HFF-Myc (cell line): ENCODE data around the gene CHTF18.

ENCODE experiments used
- DNase-seq: peaks from one replicate; pipeline ENCODE4 v3.0.0-alpha.2; 2011; ENCODE audit warnings: low read depth; ENCODE audit errors: extremely low read depth
- H3K4me3 ChIP-seq: replicated peaks from 2 replicates; pipeline ENCODE4 v1.5.1; 2011; ENCODE audit warnings: low read depth, mild to moderate bottlenecking, control low read depth, low read length
- TF ChIP-seq, protein P1 (sequence below): IDR thresholded peaks from 2 replicates; pipeline ENCODE4 v1.5.1; 2012; ENCODE audit warnings: mild to moderate bottlenecking, low read depth, low read length, control low read depth; ENCODE audit errors: missing control alignments

The CHTF18 gene

DNA sequence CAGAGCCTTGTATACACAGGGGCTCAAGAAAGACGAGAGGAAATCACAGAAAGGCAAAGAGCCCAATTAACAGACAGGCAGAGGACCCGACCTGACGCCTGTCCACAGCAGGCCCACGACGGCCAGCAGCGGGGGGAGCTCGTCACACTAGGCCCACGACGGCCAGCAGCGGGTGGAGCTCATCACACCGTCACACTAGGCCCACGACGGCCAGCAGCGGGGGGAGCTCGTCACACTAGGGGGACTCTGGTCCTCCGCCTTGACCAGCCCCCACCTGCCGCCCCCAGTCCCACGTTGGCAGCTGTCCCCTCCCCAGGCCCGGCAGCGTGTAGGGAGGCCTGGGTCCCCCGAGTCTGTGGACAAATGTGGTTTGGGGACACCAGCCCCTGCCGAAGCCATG lies 35.8 kb downstream of the CHTF18 start:
- no peak overlapping the region for H3K4me3 ChIP-seq
- TF ChIP-seq, protein P1, sequence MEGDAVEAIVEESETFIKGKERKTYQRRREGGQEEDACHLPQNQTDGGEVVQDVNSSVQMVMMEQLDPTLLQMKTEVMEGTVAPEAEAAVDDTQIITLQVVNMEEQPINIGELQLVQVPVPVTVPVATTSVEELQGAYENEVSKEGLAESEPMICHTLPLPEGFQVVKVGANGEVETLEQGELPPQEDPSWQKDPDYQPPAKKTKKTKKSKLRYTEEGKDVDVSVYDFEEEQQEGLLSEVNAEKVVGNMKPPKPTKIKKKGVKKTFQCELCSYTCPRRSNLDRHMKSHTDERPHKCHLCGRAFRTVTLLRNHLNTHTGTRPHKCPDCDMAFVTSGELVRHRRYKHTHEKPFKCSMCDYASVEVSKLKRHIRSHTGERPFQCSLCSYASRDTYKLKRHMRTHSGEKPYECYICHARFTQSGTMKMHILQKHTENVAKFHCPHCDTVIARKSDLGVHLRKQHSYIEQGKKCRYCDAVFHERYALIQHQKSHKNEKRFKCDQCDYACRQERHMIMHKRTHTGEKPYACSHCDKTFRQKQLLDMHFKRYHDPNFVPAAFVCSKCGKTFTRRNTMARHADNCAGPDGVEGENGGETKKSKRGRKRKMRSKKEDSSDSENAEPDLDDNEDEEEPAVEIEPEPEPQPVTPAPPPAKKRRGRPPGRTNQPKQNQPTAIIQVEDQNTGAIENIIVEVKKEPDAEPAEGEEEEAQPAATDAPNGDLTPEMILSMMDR = no peak
- no peak for DNase-seq

DNA sequence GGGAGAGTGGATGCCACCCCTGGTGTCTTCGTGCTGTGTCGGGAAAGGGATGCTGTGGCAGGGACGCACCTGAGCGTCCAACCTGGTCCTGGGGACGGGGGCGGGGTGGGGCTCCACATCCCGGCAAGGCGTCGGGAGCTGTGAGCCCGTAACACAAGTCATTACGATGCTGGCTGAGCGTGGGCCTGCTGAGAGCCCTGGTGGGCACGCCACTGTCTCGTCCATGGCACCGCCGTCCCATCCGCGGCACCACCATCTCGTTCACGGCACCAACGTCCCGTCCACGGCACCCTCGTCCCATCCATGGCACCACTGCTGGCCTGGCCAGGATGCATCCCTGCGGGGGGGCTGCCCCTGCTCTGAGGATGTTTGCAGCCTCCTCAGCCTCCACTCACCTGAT lies 36.2 kb downstream of the CHTF18 start:
- no peak for DNase-seq
- H3K4me3 ChIP-seq = no peak overlapping the region
- TF ChIP-seq, protein P1 = no peak

DNA sequence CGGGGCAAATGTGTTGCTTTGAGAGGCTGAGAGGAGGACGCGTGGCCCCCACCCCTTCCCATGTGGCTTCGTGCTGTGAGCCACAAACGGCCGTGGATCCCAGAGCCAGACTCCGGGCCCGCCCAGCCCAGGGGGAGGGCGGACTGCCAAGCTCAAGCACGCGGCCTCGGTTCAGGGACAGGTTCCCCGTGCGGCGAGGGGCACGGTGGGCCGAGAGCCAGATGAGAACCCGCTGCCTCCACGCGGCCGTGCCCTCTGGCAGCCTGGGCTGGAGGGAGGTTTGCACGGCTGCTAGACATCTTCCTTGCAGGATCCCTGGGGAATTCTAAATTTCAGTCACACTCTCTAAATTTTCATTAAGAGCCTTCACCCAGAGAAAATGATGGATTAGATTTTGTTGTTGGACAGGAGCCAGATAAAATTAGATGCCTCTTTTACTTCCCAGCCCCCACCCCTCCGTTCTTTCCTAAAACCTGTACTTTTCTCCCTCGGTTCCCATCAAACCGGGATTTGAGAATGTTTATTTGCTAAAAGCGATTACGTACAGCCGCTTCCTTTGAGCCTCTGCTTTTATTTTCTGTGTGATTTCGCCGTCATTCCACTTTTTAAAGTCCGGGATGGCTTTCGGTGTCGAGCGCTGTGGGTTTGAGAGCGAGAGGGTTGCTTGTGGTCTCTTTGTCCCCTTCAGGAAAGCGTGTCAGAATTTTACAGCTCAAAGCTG lies 37.1 kb downstream of the CHTF18 start:
- TF ChIP-seq, protein P1 = no peak
- H3K4me3 ChIP-seq = no peak overlapping the region
- no peak for DNase-seq

DNA sequence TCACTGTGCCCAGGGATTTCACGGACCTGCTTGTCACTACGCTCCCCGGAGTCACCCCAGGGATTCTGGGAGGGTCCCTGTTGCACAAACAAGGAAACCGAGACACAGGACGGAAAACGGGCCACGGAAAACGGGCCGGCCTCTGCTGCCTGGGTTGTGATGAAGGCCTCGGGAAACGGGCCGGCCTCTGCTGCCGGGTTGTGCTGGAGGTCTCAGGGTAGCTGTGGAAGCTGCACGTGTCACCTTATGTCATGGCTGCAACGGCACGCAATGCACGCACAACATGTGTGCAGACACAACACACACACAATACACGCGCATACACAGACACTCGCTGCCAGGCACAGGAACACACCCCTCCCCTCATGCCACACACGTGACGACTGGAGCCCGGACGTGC lies 39.1 kb downstream of the CHTF18 start:
- TF ChIP-seq, protein P1 = no peak
- no peak overlapping the region for H3K4me3 ChIP-seq
- no peak for DNase-seq

DNA sequence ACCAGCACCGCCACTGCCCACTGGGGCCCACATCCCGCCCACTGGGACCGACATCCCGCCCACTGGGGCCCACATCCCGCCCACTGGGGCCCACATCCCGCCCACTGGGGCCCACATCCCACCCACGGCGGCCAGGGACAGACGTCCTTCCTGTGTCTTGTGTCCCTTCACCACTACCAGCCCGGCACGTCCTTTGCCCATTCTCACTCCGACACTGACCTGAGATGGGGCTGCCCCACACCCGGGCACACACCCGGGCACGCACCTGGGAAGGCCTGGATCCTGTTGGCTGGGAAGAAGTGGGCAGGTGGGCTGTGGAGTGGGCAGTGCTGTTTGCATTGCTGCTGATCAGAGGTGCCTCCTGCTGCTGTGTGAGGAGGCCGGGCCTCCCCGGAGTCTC lies 40.5 kb downstream of the CHTF18 start:
- DNase-seq = no peak
- no peak overlapping the region for H3K4me3 ChIP-seq
- TF ChIP-seq, protein P1 = no peak

DNA sequence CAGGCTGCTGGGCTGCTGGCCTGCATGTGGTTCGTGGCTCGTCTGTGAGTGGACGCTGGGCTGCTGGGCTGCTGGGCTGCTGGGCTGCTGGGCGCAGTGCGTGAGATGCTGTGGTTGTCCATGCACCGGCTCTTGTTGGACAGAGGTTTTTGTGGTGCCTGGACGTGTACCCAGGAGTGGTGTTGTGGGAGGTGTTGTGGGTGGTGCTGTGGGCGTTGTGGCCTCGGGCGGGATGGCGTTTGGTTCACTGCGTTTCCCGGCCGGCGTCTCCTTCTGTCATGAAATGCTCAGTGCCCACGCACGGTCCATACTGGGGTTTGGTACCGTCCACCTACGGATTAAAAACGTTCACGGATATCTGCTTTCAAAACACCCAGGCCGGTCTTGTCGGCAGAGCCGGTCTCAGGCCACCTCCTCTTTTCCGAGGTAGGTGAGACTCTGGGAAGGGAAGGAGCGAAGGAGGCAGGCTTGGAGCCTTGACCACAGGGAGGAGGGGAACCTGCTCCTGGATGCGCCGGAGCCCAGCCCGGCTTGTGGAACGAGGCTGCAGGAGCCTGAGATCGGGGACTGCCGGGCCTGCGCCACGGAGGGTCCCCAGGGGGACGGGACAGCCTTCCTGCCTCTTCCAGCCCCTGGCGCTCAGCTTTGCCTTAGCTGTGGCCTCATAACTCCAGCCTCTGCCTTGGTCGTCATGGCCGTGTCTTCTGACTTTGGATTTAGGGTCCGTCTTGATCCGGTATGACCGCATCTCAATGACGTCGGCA lies 41.9 kb downstream of the CHTF18 start:
- H3K4me3 ChIP-seq = no peak overlapping the region
- no peak for DNase-seq
- TF ChIP-seq, protein P1 = no peak
